Measurements from ENCODE around the gene GP1BB.
"Not testable (repeated sequence)": the region's sequence is repeated elsewhere in the genome, so short reads cannot be mapped to it uniquely, and the experiment has no call there.

GP1BB gene

DNA sequence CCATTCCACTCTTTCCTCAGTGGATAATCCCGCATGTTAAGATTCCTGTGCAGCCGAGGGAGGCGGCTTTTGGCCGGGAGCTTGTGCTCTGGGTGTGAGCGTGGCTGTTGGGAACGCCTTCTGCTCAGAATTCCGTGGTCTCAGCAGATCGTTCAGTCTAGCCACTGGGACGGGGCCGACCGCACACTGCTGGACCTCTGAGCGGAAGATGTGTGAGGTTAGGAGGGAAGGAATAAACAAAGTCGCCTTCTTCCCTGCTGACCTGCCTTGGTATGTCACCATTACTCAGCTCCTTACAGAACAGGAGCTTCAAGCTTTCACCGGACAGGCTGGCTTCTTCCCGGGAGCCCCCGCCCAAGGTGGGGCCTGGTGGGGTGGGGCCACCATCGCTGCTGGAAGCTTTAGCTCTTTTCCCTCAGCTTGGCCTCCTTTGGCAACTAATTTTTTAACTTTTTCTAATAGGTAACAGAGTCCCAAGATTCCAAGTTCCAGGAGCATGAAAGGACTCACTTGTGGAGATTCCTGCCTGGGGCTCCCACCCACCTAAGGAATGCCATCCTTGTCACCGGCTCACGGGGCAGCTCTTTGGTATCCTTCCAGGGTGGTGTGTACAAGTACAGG is 31.5 kb upstream of the GP1BB start:
- in situ Hi-C loops (cut with HindIII; ENCODE audit: low pct_ligation_motif_present, low pct_unique_long_range_greater_than_20kb, low sequenced_read_pairs): no loop called here
- peak; percentile 60 for DNase-seq

DNA sequence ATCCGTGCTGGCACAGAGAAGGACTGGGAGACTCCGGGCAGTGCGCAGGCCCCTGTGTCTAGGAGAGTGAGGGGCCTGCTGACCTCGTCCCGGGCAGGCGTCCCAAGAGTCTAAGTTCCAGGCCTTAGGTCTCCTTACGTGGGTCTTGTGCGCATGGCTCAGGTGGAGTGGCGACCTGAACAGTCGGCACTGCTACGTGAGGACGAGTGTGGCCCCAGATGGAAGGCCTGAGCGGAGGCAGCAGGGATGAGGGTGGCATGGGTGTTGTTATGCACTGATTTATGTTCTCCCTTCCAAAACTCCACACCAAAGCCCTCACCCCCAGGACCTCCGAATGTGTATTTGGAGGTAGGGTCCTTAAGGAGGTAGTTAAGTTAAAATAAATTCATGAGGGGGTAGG is 29.8 kb upstream of the GP1BB start:
- DNase-seq: no peak
- in situ Hi-C loops (cut with HindIII; ENCODE audit: low pct_ligation_motif_present, low pct_unique_long_range_greater_than_20kb, low sequenced_read_pairs): no loop called here

DNA sequence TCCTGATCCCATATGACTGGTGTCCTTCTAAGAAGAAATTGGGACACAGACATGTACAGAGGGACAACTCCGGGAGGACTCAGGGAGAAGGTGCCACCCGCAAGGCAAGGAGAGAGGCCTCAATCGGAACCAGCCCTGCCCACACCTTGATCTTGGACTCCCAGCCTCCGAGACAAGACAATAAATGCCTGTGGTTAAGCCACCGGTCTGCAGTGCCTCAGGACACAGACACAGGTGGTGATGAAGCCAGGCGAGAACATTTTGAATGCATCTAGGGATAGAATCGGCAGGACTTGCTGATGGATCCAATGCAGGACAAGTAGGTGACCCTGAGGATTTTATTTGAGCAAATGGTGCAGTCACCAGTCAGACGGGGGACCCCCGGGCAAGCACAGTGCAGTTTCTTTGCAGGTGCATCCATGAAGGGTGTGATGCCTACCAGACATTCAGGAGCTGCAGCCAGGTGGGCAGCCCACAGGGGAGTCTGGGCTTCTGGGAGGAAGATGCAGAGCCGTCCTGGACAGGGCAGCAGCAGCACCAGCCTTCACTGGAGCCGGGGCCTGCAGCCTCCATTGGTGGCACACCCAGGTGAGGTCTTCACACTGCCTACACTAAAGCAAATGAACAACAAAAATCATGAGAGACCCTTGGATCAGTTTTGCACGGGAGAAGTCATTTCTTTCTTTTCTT is 29.2 kb upstream of the GP1BB start:
- DNase-seq: no peak
- in situ Hi-C loops (cut with HindIII; ENCODE audit: low pct_ligation_motif_present, low pct_unique_long_range_greater_than_20kb, low sequenced_read_pairs): no loop called here

DNA sequence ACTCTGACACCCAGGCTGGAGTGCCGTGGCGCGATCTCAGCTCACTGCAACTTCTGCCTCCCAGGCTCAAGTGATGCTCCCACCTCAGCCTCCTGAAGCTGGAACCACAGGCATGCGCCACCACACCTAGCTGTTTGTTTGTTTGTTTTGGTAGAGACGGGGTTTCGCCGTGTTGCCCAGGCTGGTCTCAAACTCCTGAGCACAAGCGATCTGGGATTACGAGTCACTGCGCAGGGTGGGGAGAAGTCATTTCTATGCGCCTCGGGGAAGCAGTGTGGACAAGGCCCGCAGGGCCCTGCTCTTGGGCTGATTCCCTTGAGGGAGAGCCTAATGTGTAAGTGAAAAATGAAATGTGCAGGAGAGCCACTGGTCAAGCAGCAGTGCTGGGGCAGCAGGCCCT is 28.6 kb upstream of the GP1BB start:
- in situ Hi-C loops (cut with HindIII; ENCODE audit: low pct_ligation_motif_present, low pct_unique_long_range_greater_than_20kb, low sequenced_read_pairs): no loop called here
- no peak for DNase-seq

DNA sequence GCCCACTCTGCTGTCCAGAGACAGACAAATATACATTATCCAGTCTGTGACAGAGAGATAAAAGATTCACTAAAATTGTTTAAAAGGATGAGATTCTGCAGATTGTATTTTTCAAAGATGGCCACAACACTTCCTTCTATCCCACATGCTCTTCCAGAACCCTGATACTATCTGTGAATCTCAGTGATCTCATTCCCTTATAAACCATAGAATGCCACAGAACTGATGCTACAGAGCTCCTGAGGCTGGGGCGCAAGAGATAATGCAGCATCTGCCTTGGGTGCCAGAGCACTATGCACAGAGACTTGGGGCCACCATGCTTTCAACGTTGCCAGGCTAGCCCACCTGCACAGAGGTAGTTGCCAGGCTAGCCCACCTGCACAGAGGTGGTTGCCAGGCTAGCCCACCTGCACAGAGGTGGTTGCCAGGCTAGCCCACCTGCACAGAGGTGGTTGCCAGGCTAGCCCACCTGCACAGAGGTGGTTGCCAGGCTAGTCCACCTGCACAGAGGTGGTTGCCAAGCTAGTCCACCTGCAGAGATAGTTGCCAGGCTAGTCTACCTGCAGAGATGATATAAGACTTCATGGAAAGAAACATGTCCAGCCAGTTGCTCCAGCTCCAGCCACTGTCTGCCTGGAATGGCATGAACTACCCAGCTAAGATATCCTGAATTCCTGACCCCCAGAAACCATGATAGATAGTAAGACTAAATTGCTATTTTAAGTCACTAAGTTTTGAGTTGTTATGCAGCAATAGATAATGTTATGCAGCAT is 26.6 kb upstream of the GP1BB start:
- in situ Hi-C loops (cut with HindIII; ENCODE audit: low pct_ligation_motif_present, low pct_unique_long_range_greater_than_20kb, low sequenced_read_pairs): no loop called here
- no peak for DNase-seq

DNA sequence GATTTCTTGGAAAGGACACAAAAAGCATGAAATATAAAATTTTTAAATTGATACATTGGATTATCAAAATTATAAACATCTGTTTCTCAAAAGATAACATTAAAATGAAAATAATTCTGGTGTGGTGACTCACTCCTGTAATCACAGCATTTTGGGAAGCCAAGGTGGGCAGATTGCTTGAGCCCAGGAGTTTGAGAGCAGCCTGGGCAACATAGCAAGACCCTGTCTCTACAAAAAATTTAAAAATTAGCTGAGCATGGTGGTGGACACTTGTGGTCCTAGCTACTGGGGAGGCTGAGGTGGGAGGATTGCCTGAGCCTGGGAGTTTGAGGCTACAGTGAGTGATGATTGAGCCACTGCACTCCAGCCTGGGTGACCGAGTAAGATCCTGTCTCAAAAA is 25.5 kb upstream of the GP1BB start:
- DNase-seq; in situ Hi-C loops (cut with HindIII; ENCODE audit: low pct_ligation_motif_present, low pct_unique_long_range_greater_than_20kb, low sequenced_read_pairs): not testable (repeated sequence)

DNA sequence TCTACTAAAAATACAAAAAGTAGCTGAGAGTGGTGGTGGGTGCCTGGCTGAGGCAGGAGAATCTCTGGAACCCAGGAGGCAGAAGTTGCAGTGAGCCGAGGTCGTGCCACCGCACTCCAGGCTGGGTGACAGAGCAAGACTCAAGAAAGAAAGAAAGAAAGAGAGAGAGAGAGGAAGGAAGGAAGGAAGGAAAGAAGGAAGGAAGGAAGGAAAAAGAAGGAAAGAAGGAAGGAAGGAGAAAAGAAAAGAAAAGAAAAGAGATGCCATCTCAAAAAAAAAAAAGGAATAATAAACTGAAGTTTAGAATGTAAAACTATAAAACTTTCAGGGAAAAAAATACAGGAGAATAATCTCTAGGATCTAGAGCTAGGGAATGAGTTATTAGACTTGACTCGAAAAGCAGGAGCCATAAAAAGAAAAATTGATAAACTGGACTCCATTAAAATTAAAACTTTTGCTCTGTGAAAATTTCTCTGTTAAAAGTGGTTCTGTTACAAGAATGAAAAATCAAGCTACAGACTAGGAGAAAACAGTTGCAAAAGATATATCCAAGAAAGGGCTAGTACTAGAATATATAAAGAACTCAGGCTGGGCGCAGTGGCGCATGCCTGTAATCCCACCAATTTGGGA is 22.4 kb upstream of the GP1BB start:
- in situ Hi-C loops (cut with HindIII; ENCODE audit: low pct_ligation_motif_present, low pct_unique_long_range_greater_than_20kb, low sequenced_read_pairs): no loop called here
- no peak for DNase-seq

DNA sequence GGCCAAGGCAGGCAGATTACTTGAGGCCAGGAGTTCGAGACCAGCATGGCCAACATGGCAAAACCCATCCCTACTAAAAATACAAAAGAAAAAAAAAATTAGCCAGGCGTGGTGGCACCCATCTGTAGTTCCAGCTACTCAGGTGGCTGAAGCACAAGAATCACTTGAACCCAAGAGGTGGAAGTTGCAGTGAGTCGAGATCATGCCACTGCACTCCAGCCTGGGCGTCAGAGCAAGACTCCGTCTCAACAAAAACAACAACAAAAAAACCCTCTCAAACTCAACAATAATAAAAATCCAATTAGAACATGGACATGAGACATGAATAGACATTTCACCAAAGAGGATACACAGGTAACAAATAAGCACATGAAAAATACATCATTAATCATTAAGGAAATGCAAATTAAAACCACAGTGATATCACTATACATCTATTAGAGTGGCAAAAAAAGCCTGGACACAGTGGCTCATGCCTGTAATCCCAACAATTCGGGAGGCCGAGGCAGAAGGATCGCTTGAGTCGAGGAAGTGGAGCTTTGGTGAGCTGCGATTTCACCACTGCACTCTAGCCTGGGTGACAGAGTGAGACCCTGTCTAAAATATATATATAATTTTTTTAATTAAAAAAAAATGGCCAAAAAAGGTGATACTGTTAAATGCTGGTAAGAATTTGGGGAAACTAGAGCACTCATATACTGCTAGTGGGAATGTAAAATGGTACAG is 21.8 kb upstream of the GP1BB start:
- in situ Hi-C loops (cut with HindIII; ENCODE audit: low pct_ligation_motif_present, low pct_unique_long_range_greater_than_20kb, low sequenced_read_pairs): no loop called here
- no peak for DNase-seq

DNA sequence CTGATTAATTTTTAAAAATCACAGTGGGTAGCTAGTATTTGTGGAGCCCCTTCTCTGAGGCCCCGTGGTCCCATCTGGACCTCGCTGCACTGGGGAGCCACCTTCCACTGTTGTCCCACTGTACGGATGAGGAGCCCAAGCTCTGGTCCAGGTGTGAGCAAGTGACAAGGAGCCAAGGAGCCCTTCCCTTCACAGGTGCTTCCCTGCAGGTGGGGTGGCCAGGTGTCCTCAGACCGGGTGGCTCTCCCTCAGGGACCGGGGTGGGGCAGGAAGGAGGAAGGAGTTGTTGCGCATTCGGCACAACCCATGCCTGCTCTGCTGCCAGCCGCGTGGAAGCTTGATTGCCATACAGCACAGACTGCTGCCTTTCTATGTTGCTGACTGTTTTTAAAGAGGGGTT is 19.5 kb upstream of the GP1BB start:
- in situ Hi-C loops (cut with HindIII; ENCODE audit: low pct_ligation_motif_present, low pct_unique_long_range_greater_than_20kb, low sequenced_read_pairs): no loop called here
- no peak for DNase-seq

DNA sequence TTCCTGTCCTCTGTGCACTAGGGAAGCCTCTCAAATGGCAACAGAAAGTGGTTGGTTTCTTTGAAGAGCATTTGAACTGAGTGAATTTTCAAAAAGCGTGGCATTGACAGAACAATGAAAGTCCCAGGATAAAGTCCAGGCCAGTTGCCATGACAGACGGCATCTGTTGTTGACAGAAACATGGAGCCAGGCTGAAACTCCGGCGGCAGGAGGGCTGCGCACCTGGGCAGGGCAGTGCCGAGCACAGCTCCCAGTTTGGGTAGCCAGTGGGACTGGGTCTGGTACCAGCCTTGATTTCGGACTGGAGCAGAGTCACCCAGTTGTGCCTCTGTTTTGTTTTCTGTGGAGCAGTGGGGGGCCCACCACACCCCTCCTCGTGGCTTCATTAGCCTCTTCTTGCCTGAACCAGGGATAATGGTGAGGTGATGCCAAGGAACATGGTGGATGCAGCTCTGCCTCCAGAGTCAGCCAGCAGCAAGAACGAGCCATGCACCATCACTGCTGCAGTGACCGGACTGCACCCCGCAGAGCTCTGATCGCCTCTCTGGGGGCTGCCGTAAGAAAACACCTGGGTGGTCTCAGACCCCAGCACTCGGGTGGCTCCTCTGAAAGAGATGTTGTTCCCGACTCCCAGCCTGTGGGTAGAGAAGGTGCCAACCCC is 18.9 kb upstream of the GP1BB start:
- in situ Hi-C loops (cut with HindIII; ENCODE audit: low pct_ligation_motif_present, low pct_unique_long_range_greater_than_20kb, low sequenced_read_pairs): no loop called here
- no peak for DNase-seq

DNA sequence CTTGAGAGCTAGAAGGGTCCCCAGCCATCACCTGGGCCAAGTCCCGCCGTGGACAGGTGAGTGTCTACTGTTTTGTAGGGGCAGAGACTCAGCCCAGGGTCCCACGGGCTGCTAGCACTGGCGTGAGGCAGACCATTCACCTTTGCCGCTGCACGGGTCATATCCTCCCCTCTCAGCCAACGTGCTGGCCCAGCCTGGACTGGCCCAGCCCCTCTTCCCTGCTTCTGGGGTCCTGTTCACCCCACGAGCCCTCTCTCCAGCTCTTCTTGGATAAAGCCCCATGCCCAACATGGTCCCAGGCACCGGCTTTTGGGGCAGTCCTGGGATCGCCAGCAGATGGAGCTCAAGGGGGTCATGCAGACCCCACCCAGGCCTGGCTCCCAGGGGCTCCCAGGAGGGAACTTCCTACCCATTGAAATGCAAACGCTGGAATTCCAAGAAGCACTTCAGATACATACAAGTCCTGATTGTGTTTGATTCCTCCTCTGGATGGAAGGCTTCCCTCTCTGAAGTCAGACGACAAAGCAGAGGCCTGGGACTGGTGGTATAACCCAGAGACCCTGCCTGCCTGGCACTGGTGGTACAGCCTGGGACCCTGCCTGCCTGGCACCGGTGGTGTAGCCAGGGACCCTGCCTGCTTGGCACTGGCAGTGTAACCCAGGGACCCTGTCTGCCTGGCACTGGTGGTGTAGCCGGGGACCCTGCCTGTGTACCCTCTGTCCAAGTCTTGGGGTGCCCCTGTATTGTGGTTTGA is 18.0 kb upstream of the GP1BB start:
- in situ Hi-C loops (cut with HindIII; ENCODE audit: low pct_ligation_motif_present, low pct_unique_long_range_greater_than_20kb, low sequenced_read_pairs): no loop called here
- no peak for DNase-seq

DNA sequence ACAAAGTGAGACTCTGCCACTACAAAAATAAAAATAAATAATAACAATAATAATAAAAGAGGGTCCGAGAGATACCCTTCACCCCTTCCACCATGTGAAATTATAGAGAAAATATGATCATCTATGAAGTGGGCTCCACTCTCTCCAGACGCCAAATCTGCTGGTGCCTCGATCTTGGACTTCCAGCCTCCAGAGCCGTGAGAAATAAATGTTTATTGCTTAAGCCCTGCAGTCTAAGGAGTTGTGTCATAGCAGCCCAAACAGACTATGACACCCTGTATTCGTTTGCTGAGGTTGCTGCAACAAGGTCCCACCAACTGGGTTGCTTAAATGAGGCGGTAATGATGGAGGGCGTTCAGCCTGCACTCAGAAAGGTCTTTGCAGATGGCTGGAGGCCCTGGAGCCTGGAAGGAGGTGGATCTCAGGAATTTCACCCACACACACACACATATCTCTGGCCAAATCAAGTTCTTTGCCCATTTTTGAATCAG is 16.6 kb upstream of the GP1BB start:
- in situ Hi-C loops (cut with HindIII; ENCODE audit: low pct_ligation_motif_present, low pct_unique_long_range_greater_than_20kb, low sequenced_read_pairs): no loop called here
- DNase-seq: no peak

DNA sequence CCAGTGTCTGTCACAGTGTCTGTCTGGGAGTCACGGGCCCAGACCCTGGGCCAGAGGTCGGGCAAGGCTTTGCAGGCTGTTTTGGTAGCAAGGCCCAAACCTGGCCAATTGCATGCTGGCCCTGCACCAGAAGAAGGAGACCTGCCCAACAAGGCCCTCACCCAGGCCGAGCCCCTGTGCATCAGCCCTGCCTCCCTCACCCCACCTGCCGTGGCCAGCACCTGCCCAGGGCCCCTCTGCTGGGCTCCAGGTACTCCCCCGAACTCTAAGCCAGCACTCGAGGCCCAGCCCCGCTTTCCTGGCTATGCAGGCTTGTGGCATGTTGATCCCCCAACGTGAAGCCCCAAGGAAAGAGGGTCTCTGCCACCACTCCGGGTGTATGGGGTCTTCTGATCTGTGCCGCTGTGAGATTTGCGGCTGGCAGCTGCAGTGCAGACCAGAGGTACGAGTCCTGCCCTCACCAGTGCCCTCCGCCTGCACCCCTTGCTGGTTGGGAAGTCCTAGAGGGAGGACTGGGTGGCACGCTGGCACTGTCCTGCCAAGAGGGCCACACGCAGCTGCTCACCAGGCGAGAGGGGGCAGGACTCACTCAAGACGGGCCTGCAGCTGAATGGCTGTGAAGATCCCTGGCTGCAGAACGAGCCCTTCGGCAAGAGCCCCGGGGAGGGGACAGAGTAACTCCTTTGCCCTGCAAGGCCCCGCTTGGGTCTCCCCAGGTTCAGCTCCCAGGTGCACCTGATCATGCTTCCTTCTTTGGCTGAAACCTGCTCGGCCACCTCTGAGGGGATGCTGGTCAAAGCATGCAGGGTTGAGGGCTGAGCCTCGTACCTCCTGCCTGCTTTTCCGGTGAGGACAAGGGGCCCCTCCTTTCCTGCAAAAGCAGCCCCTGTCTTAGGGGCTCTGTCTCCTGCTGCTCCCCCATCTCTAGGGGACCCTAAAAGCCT is 15.7 kb upstream of the GP1BB start:
- no peak for DNase-seq
- in situ Hi-C loops (cut with HindIII; ENCODE audit: low pct_ligation_motif_present, low pct_unique_long_range_greater_than_20kb, low sequenced_read_pairs): no loop called here

DNA sequence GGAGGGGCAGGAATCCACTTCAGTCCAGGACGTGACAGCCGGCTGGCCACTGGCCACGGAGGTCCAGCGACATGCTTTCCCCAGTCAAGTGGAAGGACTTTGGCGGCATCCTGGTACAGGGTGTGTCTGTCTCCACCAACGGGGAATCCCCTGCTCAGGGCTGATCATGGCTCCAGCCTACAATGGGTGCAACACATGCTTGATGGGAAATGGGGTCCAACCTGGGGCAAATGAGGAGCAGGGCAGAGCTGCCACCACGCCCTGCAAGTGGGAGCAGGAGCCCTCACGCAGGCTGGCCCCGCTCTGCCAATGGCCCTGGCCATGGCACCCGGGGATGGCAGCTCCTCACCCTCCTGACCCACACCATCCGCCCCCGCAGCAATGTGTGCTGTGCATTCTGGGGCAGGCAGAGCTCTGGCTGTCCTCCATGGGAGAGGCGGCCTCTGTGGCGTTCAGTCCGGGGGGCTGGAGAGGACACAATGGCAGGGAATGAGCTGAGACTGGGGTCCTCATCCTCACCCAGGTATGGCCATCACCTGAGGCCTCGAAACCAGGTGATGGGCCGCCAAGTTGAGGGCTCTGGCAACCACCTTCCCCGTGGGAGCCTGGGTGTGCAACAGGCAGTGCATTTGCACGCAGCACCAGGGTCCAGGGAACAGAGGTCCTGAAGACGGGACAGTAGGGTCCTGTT is 14.9 kb upstream of the GP1BB start:
- no peak for DNase-seq
- in situ Hi-C loops (cut with HindIII; ENCODE audit: low pct_ligation_motif_present, low pct_unique_long_range_greater_than_20kb, low sequenced_read_pairs): no loop called here

DNA sequence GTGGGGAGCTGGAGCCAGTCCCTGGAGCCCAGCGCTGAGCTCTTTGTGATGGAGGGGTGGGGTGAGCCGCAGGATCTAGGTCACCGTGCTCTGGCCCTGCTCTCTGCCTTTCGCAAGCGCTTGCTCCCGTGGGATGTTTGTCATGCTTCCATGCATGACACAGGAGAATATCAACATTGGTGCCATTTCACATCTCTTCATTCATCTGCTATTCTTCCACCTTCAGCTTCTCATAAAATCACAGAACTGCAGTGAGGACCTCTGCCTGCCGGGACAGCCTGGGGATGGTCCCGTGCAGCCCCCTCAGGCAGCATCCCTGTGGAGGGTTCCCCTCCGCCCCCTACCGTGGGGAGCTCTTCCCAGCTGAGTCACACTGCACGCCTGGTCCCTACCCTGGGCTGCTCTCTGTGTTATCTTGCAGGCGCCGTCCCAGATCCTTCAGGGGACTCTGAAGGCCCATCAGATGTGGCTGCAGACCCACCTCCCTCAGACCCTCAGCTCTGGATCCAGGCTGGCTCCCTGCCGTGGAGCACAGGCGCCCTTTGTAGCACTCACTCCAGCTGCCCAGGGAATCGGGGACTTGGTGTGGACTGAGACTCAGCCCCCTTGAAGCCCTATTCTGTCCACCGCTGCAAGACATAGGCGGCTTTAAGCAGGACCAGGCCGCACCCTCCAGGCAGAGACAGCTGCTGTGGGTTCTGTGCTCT is 14.1 kb upstream of the GP1BB start:
- in situ Hi-C loops (cut with HindIII; ENCODE audit: low pct_ligation_motif_present, low pct_unique_long_range_greater_than_20kb, low sequenced_read_pairs): no loop called here
- DNase-seq: no peak

Measured in ACHN (cell line).